BLaER1 treated with 17β-estradiol and CSF1 and Interleukin-3, amounts not matched to agents 10 nM and 100 nM (cell line): ENCODE results near the gene FCAMR.
A peak's percentile ranks its signal among the peaks of the same experiment; 100 is the strongest.

Experiments used
- H3K27ac ChIP-seq, 11 experiments: shearing (Covaris generic); formaldehyde crosslinking; 2 replicates each; pipeline ENCODE4 v1.8.1; 2022
- H3K27me3 ChIP-seq, 11 experiments: shearing (Covaris generic); formaldehyde crosslinking; 2 replicates each; pipeline ENCODE4 v1.8.1; 2022
- H3K36me3 ChIP-seq, 11 experiments: shearing (Covaris generic); formaldehyde crosslinking; 2 replicates each; pipeline ENCODE4 v1.8.1; 2022
- H3K4me1 ChIP-seq, 10 experiments: shearing (Covaris generic); formaldehyde crosslinking; 2 replicates each; pipeline ENCODE4 v1.8.1; 2022
- H3K4me2 ChIP-seq, 11 experiments: shearing (Covaris generic); formaldehyde crosslinking; 2 replicates each; pipeline ENCODE4 v1.8.1; 2022
- H3K4me3 ChIP-seq, 10 experiments: shearing (Covaris generic); formaldehyde crosslinking; 2 replicates each; pipeline ENCODE4 v1.8.1; 2022
- H3K9ac ChIP-seq, 11 experiments: shearing (Covaris generic); formaldehyde crosslinking; 2 replicates each; pipeline ENCODE4 v1.8.1; 2022
- H3K9me3 ChIP-seq, 11 experiments: shearing (Covaris generic); formaldehyde crosslinking; replicated peaks in 1 of 11; 2 replicates each; pipeline ENCODE4 v1.8.1; 2022
- H4K20me1 ChIP-seq, 11 experiments: shearing (Covaris generic); formaldehyde crosslinking; 2 replicates each; pipeline ENCODE4 v1.8.1; 2022
- Cebpa-rat ChIP-seq, 11 experiments: shearing (Covaris generic); IDR thresholded peaks; 2 replicates each; pipeline ENCODE4 v1.8.1; 2022

The FCAMR gene

GRCh38 chr1:206909161-206909882 is 60.9 kb downstream of the FCAMR start:
- Histone ChIP-seq H3K36me3 (peaks cover 12 to 78% (median 51%) of the 10 kb centered on the region in 11 experiments; a peak in 20 of 22 replicates), H4K20me1 (peaks cover 0 to 42% (median 28%) of the 10 kb centered on the region in 11 experiments; a peak in 18 of 22 replicates), H3K4me2 (peak overlapping the region; percentile 69 to 95 (median 83)), H3K4me3 (peak overlapping the region; percentile 44 to 66 (median 50)), H3K9ac (peak overlapping the region in 10 of 11 experiments; percentile 7 to 71 (median 44); a peak in 14 of 22 replicates), H3K4me1 (peaks cover 52 to 71% (median 60%) of the 10 kb centered on the region in 10 experiments), H3K27me3 (peaks cover 28 to 39% (median 35%) of the 10 kb centered on the region in 11 experiments), H3K9me3 (no peaks in the 10 kb centered on the region), H3K27ac (peak overlapping the region in 1 of 11 experiments; percentile 15; a peak in 1 of 22 replicates)
- TF ChIP-seq Cebpa-rat (IDR thresholded peaks at IDR 0.05), result no peak

- peaks cover 40 to 59% (median 47%) of the 10 kb centered on the region in 10 experiments for H3K4me1 ChIP-seq
- H4K20me1 ChIP-seq, result peaks cover 0 to 42% (median 28%) of the 10 kb centered on the region in 11 experiments; a peak in 18 of 22 replicates
- peaks cover 28 to 39% (median 35%) of the 10 kb centered on the region in 11 experiments for H3K27me3 ChIP-seq
- H3K4me2 ChIP-seq, result no peak overlapping the region
- no peaks in the 10 kb centered on the region for H3K9me3 ChIP-seq
- no peak overlapping the region for H3K27ac ChIP-seq
- no peak overlapping the region for H3K9ac ChIP-seq
- no peak overlapping the region for H3K4me3 ChIP-seq
- no peak for TF ChIP-seq Cebpa-rat (IDR thresholded peaks at IDR 0.05)
- peaks cover 22 to 81% (median 61%) of the 10 kb centered on the region in 11 experiments; a peak in 21 of 22 replicates for H3K36me3 ChIP-seq
Measured at GRCh38 chr1:206908038-206908437, 62.2 kb downstream of the FCAMR start.
